ENCODE data around the gene INAFM2. TPM values are rescaled to one million over a fixed set of nuclear protein-coding genes. Genes with fewer than 3 reads are reported as not detected.
A peak's percentile ranks its signal among the peaks of the same experiment; 100 is the strongest.

Gene INAFM2
- total RNA-seq, 1 experiment from 2014 or later: 8.8 TPM

DNA sequence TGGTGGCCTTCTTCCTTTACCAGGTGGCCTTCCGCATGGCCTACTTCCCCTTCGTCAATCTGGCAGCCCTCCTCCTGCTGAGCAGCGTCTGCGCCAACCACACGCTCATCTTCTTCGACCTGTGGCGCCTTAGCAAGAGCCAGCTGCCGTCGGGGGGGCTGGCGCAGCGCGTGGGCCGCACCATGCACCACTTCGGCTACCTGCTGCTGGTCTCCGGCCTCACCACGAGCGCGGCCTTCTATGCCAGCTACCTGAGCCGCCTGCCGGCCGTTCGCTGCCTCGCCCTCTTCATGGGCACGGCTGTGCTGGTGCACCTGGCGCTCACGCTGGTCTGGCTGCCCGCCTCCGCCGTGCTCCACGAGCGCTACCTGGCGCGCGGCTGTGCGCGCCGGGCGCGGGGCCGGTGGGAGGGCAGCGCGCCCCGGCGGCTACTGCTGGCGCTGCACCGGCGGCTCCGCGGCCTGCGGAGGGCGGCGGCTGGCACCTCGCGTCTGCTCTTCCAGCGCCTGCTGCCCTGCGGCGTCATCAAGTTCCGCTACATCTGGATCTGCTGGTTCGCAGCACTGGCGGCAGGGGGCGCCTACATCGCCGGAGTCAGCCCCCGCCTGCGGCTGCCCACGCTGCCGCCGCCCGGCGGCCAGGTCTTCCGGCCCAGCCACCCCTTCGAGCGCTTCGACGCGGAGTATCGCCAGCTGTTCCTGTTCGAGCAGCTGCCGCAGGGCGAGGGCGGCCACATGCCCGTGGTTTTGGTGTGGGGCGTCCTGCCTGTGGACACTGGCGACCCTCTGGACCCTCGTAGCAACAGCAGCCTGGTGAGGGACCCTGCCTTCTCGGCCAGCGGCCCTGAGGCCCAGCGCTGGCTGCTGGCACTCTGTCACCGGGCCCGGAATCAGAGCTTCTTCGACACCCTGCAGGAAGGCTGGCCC is 44.5 kb downstream of the INAFM2 start (continued):
- TF ChIP-seq YY1 (IDR thresholded peaks at IDR 0.05; ENCODE audit: extremely low read depth, insufficient replicate concordance, low read depth, low read length): peak; percentile 62
- TF ChIP-seq EGR1 (IDR thresholded peaks at IDR 0.05; ENCODE audit: low read depth): peak; percentile 86
- TF ChIP-seq, protein P1, sequence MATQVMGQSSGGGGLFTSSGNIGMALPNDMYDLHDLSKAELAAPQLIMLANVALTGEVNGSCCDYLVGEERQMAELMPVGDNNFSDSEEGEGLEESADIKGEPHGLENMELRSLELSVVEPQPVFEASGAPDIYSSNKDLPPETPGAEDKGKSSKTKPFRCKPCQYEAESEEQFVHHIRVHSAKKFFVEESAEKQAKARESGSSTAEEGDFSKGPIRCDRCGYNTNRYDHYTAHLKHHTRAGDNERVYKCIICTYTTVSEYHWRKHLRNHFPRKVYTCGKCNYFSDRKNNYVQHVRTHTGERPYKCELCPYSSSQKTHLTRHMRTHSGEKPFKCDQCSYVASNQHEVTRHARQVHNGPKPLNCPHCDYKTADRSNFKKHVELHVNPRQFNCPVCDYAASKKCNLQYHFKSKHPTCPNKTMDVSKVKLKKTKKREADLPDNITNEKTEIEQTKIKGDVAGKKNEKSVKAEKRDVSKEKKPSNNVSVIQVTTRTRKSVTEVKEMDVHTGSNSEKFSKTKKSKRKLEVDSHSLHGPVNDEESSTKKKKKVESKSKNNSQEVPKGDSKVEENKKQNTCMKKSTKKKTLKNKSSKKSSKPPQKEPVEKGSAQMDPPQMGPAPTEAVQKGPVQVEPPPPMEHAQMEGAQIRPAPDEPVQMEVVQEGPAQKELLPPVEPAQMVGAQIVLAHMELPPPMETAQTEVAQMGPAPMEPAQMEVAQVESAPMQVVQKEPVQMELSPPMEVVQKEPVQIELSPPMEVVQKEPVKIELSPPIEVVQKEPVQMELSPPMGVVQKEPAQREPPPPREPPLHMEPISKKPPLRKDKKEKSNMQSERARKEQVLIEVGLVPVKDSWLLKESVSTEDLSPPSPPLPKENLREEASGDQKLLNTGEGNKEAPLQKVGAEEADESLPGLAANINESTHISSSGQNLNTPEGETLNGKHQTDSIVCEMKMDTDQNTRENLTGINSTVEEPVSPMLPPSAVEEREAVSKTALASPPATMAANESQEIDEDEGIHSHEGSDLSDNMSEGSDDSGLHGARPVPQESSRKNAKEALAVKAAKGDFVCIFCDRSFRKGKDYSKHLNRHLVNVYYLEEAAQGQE (IDR thresholded peaks at IDR 0.05; ENCODE audit: low read depth): no peak
- peak; percentile 66 for TF ChIP-seq RAD21 (IDR thresholded peaks at IDR 0.05; ENCODE audit: low read depth)
- no peak for TF ChIP-seq SRF (IDR thresholded peaks at IDR 0.05; ENCODE audit: low read depth)
- peak; percentile 89 for TF ChIP-seq CBX3 (IDR thresholded peaks at IDR 0.05; ENCODE audit: low read depth)
- TF ChIP-seq, protein P2, sequence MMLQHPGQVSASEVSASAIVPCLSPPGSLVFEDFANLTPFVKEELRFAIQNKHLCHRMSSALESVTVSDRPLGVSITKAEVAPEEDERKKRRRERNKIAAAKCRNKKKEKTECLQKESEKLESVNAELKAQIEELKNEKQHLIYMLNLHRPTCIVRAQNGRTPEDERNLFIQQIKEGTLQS (IDR thresholded peaks at IDR 0.05): no peak
- TF ChIP-seq JUND (IDR thresholded peaks at IDR 0.05): no peak
- TF ChIP-seq ZNF274 (IDR thresholded peaks at IDR 0.05; ENCODE audit: low read depth, low read length): no peak
- no peak for TF ChIP-seq EZH2 (IDR thresholded peaks at IDR 0.05)

Data from HCT116 (cell line).